HCT116 (cell line): ENCODE results near the gene SPRED2. TPM values are rescaled to one million over a fixed set of nuclear protein-coding genes. Genes with fewer than 3 reads are reported as not detected.

Experiments used
- ATAC-seq: fragments of 200-7000 bp; cut with Tn5 transposase; 2 replicates; pipeline ENCODE4 v1.9.1; 2020; ENCODE audit warnings: mild to moderate bottlenecking, moderate library complexity
- BruUV-seq: library from RNA; stranded (reverse); fragments of 400-500 nt; replicated peaks from 2 replicates; lab custom pipeline; 2021; lab: Mats Ljungman, UMichigan
- CTCF ChIA-PET: fragments of 300-600 bp; sonication (Branson Sonifier 250); formaldehyde crosslinking; loops from one replicate; lab custom pipeline; 2021; ENCODE audit warnings: antibody characterized with exemption; lab: Charles Lee
- POLR2A ChIA-PET: fragments of 300-600, 350-600 bp; sonication (Branson Sonifier 250); formaldehyde crosslinking; loops from one replicate; lab custom pipeline; 2021; ENCODE audit warnings: antibody characterized with exemption; lab: Charles Lee
- RAD21 ChIA-PET, 2 experiments: fragments of 300-600 bp; sonication (Branson Sonifier 250); formaldehyde crosslinking; loops; one replicate each; lab custom pipeline; 2023; ENCODE audit warnings: low total read pairs in 2 of 2; ENCODE audit not compliant: uncharacterized antibody in 2 of 2, unreplicated experiment in 2 of 2, low non-redundant PET in 1 of 2; lab: Charles Lee
- DNase-seq: peaks from one replicate; pipeline ENCODE4 v3.0.0-alpha.2; 2010; ENCODE audit warnings: low read depth, low spot score
- H2AFZ ChIP-seq: fragments of 200-600 bp; shearing (Covaris generic), sonication (generic); 2 replicates; pipeline ENCODE4 v1.6.1; 2017; ENCODE audit warnings: low read depth, mixed run types, mixed read lengths, antibody characterized with exemption, low read length; ENCODE audit not compliant: poor library complexity, severe bottlenecking
- H3K27ac ChIP-seq: 2 replicates; pipeline ENCODE4 v1.5.1; 2012; ENCODE audit warnings: low read depth, low read length
- H3K27me3 ChIP-seq: fragments of 200-600 bp; sonication (generic); 2 replicates; pipeline ENCODE4 v1.6.1; 2016; ENCODE audit warnings: mixed run types, low read length, mixed read lengths; ENCODE audit not compliant: insufficient read depth
- H3K36me3 ChIP-seq, 2 experiments: fragments of 200-500 bp in 1 of 2; fragments of 200-600 bp in 1 of 2; sonication (Bioruptor generic) in 1 of 2; sonication (generic) in 1 of 2; 2 replicates each; pipeline versions ENCODE4 v1.5.1 to v1.6.1; 2014 to 2016; ENCODE audit warnings: low read length in 2 of 2, inconsistent platforms in 1 of 2, mixed read lengths in 1 of 2, mixed run types in 1 of 2; ENCODE audit not compliant: insufficient read depth in 2 of 2, control insufficient read depth in 1 of 2
- H3K4me1 ChIP-seq, 2 experiments: fragments of 200-600 bp in 1 of 2; sonication (generic) in 1 of 2; 2 replicates each; pipeline versions ENCODE4 v1.5.1 to v1.6.1; 2012 to 2017; ENCODE audit warnings: low read length in 2 of 2, inconsistent platforms in 1 of 2, mild to moderate bottlenecking in 1 of 2, mixed read lengths in 1 of 2, mixed run types in 1 of 2, moderate library complexity in 1 of 2; ENCODE audit not compliant: insufficient read depth in 2 of 2, control insufficient read depth in 1 of 2
- H3K4me2 ChIP-seq: fragments of 200-600 bp; sonication (generic); 2 replicates; pipeline ENCODE4 v1.6.1; 2017; ENCODE audit warnings: mixed run types, low read length, mixed read lengths
- H3K4me3 ChIP-seq, 2 experiments: fragments of 200-600 bp in 1 of 2; sonication (generic) in 1 of 2; replicated peaks in 1 of 2; 2 replicates each; pipeline ENCODE4 v1.5.1; 2011 to 2016; ENCODE audit warnings: low read length in 2 of 2, control low read depth in 1 of 2, low read depth in 1 of 2, mild to moderate bottlenecking in 1 of 2, mixed read lengths in 1 of 2, mixed run types in 1 of 2
- H3K79me2 ChIP-seq: fragments of 200-600 bp; sonication (generic); 2 replicates; pipeline ENCODE4 v1.6.1; 2017; ENCODE audit warnings: mild to moderate bottlenecking, mixed run types, low read length, moderate library complexity, mixed read lengths; ENCODE audit not compliant: insufficient read depth
- H3K9ac ChIP-seq: fragments of 200-600 bp; sonication (generic); 2 replicates; pipeline ENCODE4 v1.6.1; 2016; ENCODE audit warnings: low read length, mixed read lengths
- H3K9me2 ChIP-seq: fragments of 200-600 bp; sonication (generic), shearing (Covaris generic); 2 replicates; pipeline ENCODE4 v1.6.1; 2017; ENCODE audit warnings: mixed run types, mild to moderate bottlenecking, moderate library complexity; ENCODE audit not compliant: insufficient read depth
- H3K9me3 ChIP-seq, 2 experiments: fragments of 200-500 bp in 1 of 2; fragments of 200-600 bp in 1 of 2; sonication (Bioruptor generic) in 1 of 2; sonication (generic) in 1 of 2; 2 replicates each; pipeline ENCODE4 v1.6.1; 2014 to 2017; ENCODE audit warnings: low read length in 2 of 2, mixed read lengths in 2 of 2, inconsistent platforms in 1 of 2, low read depth in 1 of 2, mild to moderate bottlenecking in 1 of 2, mixed run types in 1 of 2, moderate library complexity in 1 of 2; ENCODE audit not compliant: control insufficient read depth in 1 of 2, insufficient read depth in 1 of 2
- H4K20me1 ChIP-seq: fragments of 200-600 bp; sonication (generic), shearing (Covaris generic); 2 replicates; pipeline ENCODE4 v1.6.1; 2017; ENCODE audit warnings: mixed run types, mild to moderate bottlenecking, moderate library complexity; ENCODE audit not compliant: insufficient read depth
- CEBPB ChIP-seq: IDR thresholded peaks from 2 replicates; pipeline ENCODE4 v1.6.1; 2012; ENCODE audit warnings: low read depth
- CTCF ChIP-seq, 3 experiments: fragments of 200-600 bp in 1 of 3; sonication (generic) in 1 of 3; IDR thresholded peaks in 2 of 3; conservative IDR thresholded peaks in 1 of 3; 2 replicates each; pipeline ENCODE4 v1.5.1; 2012 to 2017; ENCODE audit warnings: low read depth in 2 of 3, low read length in 2 of 3, antibody characterized with exemption in 1 of 3, borderline replicate concordance in 1 of 3, control low read depth in 1 of 3, mild to moderate bottlenecking in 1 of 3, mixed read lengths in 1 of 3, mixed run types in 1 of 3, moderate library complexity in 1 of 3; ENCODE audit not compliant: insufficient read depth in 1 of 3
- ELF1 ChIP-seq: IDR thresholded peaks from 2 replicates; pipeline ENCODE4 v1.6.1; 2012; ENCODE audit warnings: low read depth, borderline replicate concordance
- EZH2 ChIP-seq: fragments of 200-600 bp; sonication (generic); IDR thresholded peaks from 2 replicates; pipeline ENCODE4 v1.6.1; 2017; ENCODE audit warnings: antibody characterized with exemption, mixed run types
- FOSL1 ChIP-seq: IDR thresholded peaks from 2 replicates; pipeline ENCODE4 v1.6.1; 2012; ENCODE audit warnings: low read depth
- JUND ChIP-seq: IDR thresholded peaks from 2 replicates; pipeline ENCODE4 v1.6.1; 2012
- POLR2A ChIP-seq: IDR thresholded peaks from 2 replicates; pipeline ENCODE4 v1.7.0; 2011; ENCODE audit warnings: borderline replicate concordance; ENCODE audit not compliant: insufficient read depth, insufficient read length; ENCODE audit errors: extremely low read depth
- RAD21 ChIP-seq: IDR thresholded peaks from 2 replicates; pipeline ENCODE4 v1.6.1; 2012; ENCODE audit warnings: low read depth, mild to moderate bottlenecking
- SIN3A ChIP-seq: IDR thresholded peaks from 2 replicates; pipeline ENCODE4 v1.6.1; 2012; ENCODE audit warnings: low read depth
- SP1 ChIP-seq: IDR thresholded peaks from 2 replicates; pipeline ENCODE4 v1.6.1; 2012; ENCODE audit warnings: low read depth
- SRF ChIP-seq: IDR thresholded peaks from 2 replicates; pipeline ENCODE4 v1.6.1; 2012; ENCODE audit warnings: low read depth
- YY1 ChIP-seq: IDR thresholded peaks from 2 replicates; pipeline ENCODE4 v1.6.1; 2011; ENCODE audit warnings: low read length, low read depth, moderate library complexity, mild to moderate bottlenecking; ENCODE audit not compliant: insufficient replicate concordance; ENCODE audit errors: extremely low read depth
- ZFX ChIP-seq: fragments of 450-650 bp; IDR thresholded peaks from 2 replicates; pipeline ENCODE4 v1.6.1; 2017
- ZNF274 ChIP-seq: fragments of 200-500 bp; sonication (Bioruptor generic); IDR thresholded peaks from 2 replicates; pipeline ENCODE4 v1.6.1; 2014; ENCODE audit warnings: mild to moderate bottlenecking, low read depth, low read length, inconsistent platforms
- intact Hi-C: fragments of 100-400 bp; cut with micrococcal nuclease; formaldehyde crosslinking; loops from 2 replicates; pipeline ENCODE4 v1.10.0; 2022
- total RNA-seq: library from RNA; stranded (reverse); gene quantifications from one replicate; pipeline ENCODE4 v1.2.1, GENCODE V29; 2021; ENCODE audit not compliant: unreplicated experiment
- TF ChIP-seq, protein P1 (sequence below): IDR thresholded peaks from 2 replicates; pipeline ENCODE4 v1.6.1; 2012; ENCODE audit warnings: low read depth
- TF ChIP-seq, protein P2 (sequence below): IDR thresholded peaks from 2 replicates; pipeline ENCODE4 v1.6.1; 2012

The SPRED2 gene
- total RNA-seq, 1 experiment from 2014 or later = 62.6 TPM

DNA sequence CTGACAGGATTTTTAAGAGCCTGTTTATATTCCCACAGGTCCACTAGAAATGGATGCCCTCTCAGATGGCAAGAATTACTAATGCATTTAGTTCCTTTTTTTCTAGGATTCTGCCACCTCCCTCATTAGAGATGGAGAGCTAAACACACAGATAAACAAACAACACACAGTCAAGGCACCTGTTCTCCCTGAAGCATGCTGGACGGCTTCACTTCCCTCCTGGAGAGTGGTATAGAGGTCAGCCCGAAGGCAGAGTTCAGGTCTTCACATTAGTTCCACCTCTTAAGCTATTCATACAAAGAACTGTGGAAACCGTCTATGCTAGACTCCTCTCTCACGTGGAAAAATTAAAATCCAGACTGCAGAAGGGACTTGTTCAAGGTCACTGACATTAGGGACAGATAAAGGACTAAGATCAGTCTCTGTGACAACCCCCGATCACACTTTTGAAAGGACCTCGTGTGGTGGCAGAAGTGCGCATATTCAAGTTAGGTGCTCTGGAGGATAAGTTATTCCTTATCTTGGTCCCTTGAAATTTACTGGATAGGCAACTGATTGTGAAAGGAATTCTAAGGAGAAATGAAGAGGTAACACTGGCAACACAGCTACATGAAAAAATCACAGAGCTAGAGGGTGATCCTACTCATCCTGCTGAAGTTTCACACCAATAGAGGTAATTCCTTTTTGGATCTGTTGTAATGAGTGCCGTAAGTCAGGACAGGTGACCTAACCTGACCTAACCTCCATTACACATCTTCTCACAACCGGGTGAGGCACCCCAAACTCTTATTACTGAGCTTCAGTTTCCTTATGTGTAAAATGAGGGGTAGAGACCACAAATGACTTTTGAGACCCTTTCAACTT lies 75.1 kb downstream of the SPRED2 start:
- BruUV-seq = no TSS peak
- H3K9me2 ChIP-seq = no peaks in the 10 kb centered on the region
- ChIA-PET CTCF (no interaction called here), RAD21 (interaction anchor here in 1 of 2 experiments (0.8 kb wide), 1 partner anchor 70 kb away, joined by 4 read pairs; no protein-coding TSS in a partner anchor), POLR2A (no interaction called here)
- intact Hi-C loops = no loop called here
- peaks cover 46 to 55% of the 10 kb centered on the region in 2 experiments for H3K4me1 ChIP-seq
- no peak overlapping the region for H3K4me3 ChIP-seq
- H4K20me1 ChIP-seq = peaks cover 25% of the 10 kb centered on the region; the same call in 1 of the 2 replicates
- no peak overlapping the region for H3K9ac ChIP-seq
- peaks cover 96% of the 10 kb centered on the region for H3K79me2 ChIP-seq
- no peaks in the 10 kb centered on the region for H3K27me3 ChIP-seq
- no peak overlapping the region for H3K27ac ChIP-seq
- no peaks in the 10 kb centered on the region for H3K9me3 ChIP-seq
- H2AFZ ChIP-seq = no peak overlapping the region
- no peak for TF ChIP-seq EZH2
- no peak for TF ChIP-seq ZFX
- no peak for TF ChIP-seq SIN3A
- no peak for TF ChIP-seq SRF
- TF ChIP-seq FOSL1 = no peak
- TF ChIP-seq ZNF274 = no peak
- TF ChIP-seq JUND = no peak
- TF ChIP-seq RAD21 = no peak
- TF ChIP-seq SP1 = no peak
- no peak for TF ChIP-seq YY1
- TF ChIP-seq, protein P1, sequence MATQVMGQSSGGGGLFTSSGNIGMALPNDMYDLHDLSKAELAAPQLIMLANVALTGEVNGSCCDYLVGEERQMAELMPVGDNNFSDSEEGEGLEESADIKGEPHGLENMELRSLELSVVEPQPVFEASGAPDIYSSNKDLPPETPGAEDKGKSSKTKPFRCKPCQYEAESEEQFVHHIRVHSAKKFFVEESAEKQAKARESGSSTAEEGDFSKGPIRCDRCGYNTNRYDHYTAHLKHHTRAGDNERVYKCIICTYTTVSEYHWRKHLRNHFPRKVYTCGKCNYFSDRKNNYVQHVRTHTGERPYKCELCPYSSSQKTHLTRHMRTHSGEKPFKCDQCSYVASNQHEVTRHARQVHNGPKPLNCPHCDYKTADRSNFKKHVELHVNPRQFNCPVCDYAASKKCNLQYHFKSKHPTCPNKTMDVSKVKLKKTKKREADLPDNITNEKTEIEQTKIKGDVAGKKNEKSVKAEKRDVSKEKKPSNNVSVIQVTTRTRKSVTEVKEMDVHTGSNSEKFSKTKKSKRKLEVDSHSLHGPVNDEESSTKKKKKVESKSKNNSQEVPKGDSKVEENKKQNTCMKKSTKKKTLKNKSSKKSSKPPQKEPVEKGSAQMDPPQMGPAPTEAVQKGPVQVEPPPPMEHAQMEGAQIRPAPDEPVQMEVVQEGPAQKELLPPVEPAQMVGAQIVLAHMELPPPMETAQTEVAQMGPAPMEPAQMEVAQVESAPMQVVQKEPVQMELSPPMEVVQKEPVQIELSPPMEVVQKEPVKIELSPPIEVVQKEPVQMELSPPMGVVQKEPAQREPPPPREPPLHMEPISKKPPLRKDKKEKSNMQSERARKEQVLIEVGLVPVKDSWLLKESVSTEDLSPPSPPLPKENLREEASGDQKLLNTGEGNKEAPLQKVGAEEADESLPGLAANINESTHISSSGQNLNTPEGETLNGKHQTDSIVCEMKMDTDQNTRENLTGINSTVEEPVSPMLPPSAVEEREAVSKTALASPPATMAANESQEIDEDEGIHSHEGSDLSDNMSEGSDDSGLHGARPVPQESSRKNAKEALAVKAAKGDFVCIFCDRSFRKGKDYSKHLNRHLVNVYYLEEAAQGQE = no peak
- TF ChIP-seq, protein P2, sequence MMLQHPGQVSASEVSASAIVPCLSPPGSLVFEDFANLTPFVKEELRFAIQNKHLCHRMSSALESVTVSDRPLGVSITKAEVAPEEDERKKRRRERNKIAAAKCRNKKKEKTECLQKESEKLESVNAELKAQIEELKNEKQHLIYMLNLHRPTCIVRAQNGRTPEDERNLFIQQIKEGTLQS = no peak
- TF ChIP-seq CTCF (IDR thresholded peaks at IDR 0.05 in 2 of 3, conservative IDR thresholded peaks at IDR 0.05 in 1 of 3; ENCODE audit: borderline replicate concordance in 1 of 3, insufficient read depth in 1 of 3, low read depth in 2 of 3, low read length in 2 of 3) = no peak
- no peak for TF ChIP-seq POLR2A
- TF ChIP-seq CEBPB = no peak
- TF ChIP-seq ELF1 = no peak
- ATAC-seq (no peak), DNase-seq (no peak)
- H3K4me2 ChIP-seq = no peak overlapping the region
- no peaks in the 10 kb centered on the region for H3K36me3 ChIP-seq
